K562 (cell line): Measurements from ENCODE around the gene EEF1A1. TPM values are rescaled to one million over a fixed set of nuclear protein-coding genes. Genes with fewer than 3 reads are reported as not detected.

ENCODE experiments used
- ATAC-seq: fragments of 200-7000 bp; cut with Tn5 transposase; 3 replicates; pipeline ENCODE4 v1.9.1; 2020; ENCODE audit warnings: moderate library complexity
- BruUV-seq: library from RNA; stranded (reverse); fragments of 400-500 nt; replicated peaks from 2 replicates; lab custom pipeline; 2021; lab: Mats Ljungman, UMichigan
- CTCF ChIA-PET: fragments of 300-600 bp; formaldehyde crosslinking; extraction: SDS; loops from one replicate; lab custom pipeline; 2021; ENCODE audit warnings: low intra/inter-chr PET ratio; lab: Yijun Ruan, JAX
- POLR2A ChIA-PET: fragments of 300-600, 350-650 bp; sonication (Branson Sonifier 250); formaldehyde crosslinking; extraction: SDS; loops from one replicate; lab custom pipeline; 2021; ENCODE audit warnings: antibody characterized with exemption, inconsistent platforms; lab: Yijun Ruan, JAX
- DNase-seq, 4 experiments: peaks; one replicate each; pipeline versions ENCODE4 v3.0.0 to v3.0.0-alpha.2; 2011 to 2018; ENCODE audit warnings: low spot score in 3 of 4, mixed read lengths in 3 of 4; ENCODE audit errors: extremely low read depth in 1 of 4
- FAIRE-seq: peaks from 2 replicates; lab custom pipeline; 2011; peaks lifted over from hg19 to GRCh38; lab: Jason Lieb, UNC
- H2AFZ ChIP-seq: 2 replicates; pipeline ENCODE4 v1.6.0; 2011; ENCODE audit warnings: low read depth, low read length, control low read depth, inconsistent platforms
- H3K27ac ChIP-seq: fragments of 200-600 bp; 3 replicates; pipeline ENCODE4 v1.8.0; 2011; ENCODE audit warnings: low read depth, mild to moderate bottlenecking, control low read depth, inconsistent platforms, low read length, moderate library complexity, mixed read lengths; ENCODE audit errors: extremely low read depth
- H3K27me3 ChIP-seq, 2 experiments: fragments of 300-600 bp in 1 of 2; 2 replicates in 1 of 2; 3 replicates in 1 of 2; pipeline versions ENCODE4 v1.6.0 to v1.8.0; 2011; ENCODE audit warnings: inconsistent platforms in 2 of 2, low read length in 2 of 2, mild to moderate bottlenecking in 1 of 2, mixed read lengths in 1 of 2, moderate library complexity in 1 of 2; ENCODE audit not compliant: control insufficient read depth in 2 of 2, insufficient read depth in 2 of 2
- H3K36me3 ChIP-seq: fragments of 300-600 bp; 3 replicates; pipeline ENCODE4 v1.8.0; 2011; ENCODE audit warnings: mild to moderate bottlenecking, low read length, inconsistent platforms; ENCODE audit not compliant: control insufficient read depth, insufficient read depth
- H3K4me1 ChIP-seq, 2 experiments: fragments of 200-600 bp in 1 of 2; replicated peaks in 1 of 2; 2 replicates in 1 of 2; 3 replicates in 1 of 2; pipeline versions ENCODE4 v1.5.1 to v1.8.0; 2011; ENCODE audit warnings: inconsistent platforms in 2 of 2, low read length in 2 of 2, mild to moderate bottlenecking in 1 of 2, mixed read lengths in 1 of 2, moderate library complexity in 1 of 2; ENCODE audit not compliant: control insufficient read depth in 2 of 2, insufficient read depth in 2 of 2
- H3K4me2 ChIP-seq: 2 replicates; pipeline ENCODE4 v1.6.1; 2011; ENCODE audit warnings: low read length, control low read depth, inconsistent platforms, mixed read lengths; ENCODE audit not compliant: insufficient read depth
- H3K4me3 ChIP-seq: fragments of 200-600 bp; sonication (generic), shearing (Covaris generic); 2 replicates; pipeline ENCODE4 v1.5.1; 2016; ENCODE audit warnings: control low read depth, inconsistent platforms
- H3K79me2 ChIP-seq: fragments of 200-600 bp; 3 replicates; pipeline ENCODE4 v1.8.0; 2011; ENCODE audit warnings: low read length, inconsistent platforms; ENCODE audit not compliant: control insufficient read depth, insufficient read depth
- H3K9ac ChIP-seq, 2 experiments: 2 replicates each; pipeline versions ENCODE4 v1.6.0 to v1.6.1; 2011; ENCODE audit warnings: low read depth in 2 of 2, low read length in 2 of 2, control low read depth in 1 of 2, inconsistent platforms in 1 of 2, mild to moderate bottlenecking in 1 of 2, mixed read lengths in 1 of 2; ENCODE audit not compliant: insufficient read depth in 1 of 2
- H3K9me1 ChIP-seq: one replicate; pipeline ENCODE4 v1.6.0; 2011; ENCODE audit warnings: inconsistent platforms, mild to moderate bottlenecking, low read length, moderate library complexity; ENCODE audit not compliant: control insufficient read depth, insufficient read depth
- H3K9me3 ChIP-seq: replicated peaks from 2 replicates; pipeline ENCODE4 v1.5.1; 2011; ENCODE audit warnings: low read depth, low read length, inconsistent platforms; ENCODE audit not compliant: control insufficient read depth, insufficient read depth
- H4K20me1 ChIP-seq: replicated peaks from 2 replicates; pipeline ENCODE4 v1.6.1; 2011; ENCODE audit warnings: low read length, inconsistent platforms, mixed read lengths; ENCODE audit not compliant: control insufficient read depth, insufficient read depth
- ATF4 ChIP-seq: fragments of 450-650 bp; formaldehyde crosslinking; IDR thresholded peaks from 2 replicates; pipeline ENCODE4 v1.4.0; 2022; ENCODE audit warnings: mild to moderate bottlenecking, moderate library complexity
- GABPB1 ChIP-seq: sonication (generic); formaldehyde crosslinking; IDR thresholded peaks from 2 replicates; pipeline ENCODE4 v1.8.0; 2022; ENCODE audit warnings: mild to moderate bottlenecking, missing genetic modification reagents
- MCM7 ChIP-seq, 2 experiments: fragments of 450-650 bp; IDR thresholded peaks; 2 replicates each; pipeline ENCODE4 v1.6.1; 2016 to 2018
- PHF8 ChIP-seq: fragments of 200-600 bp; sonication (generic); IDR thresholded peaks from 2 replicates; pipeline ENCODE4 v1.6.1; 2012; ENCODE audit warnings: mixed run types, mild to moderate bottlenecking, inconsistent platforms, low read length, moderate library complexity, borderline replicate concordance
- POLR2AphosphoS5 ChIP-seq: IDR thresholded peaks from 2 replicates; pipeline ENCODE4 v1.6.1; 2011; ENCODE audit warnings: mild to moderate bottlenecking, low read depth, low read length, moderate library complexity; ENCODE audit not compliant: control insufficient read depth, insufficient read depth
- RAD21 ChIP-seq, 2 experiments: fragments of 250-450 bp in 1 of 2; fragments of 450-650 bp in 1 of 2; sonication (Bioruptor Pico) in 1 of 2; formaldehyde crosslinking in 1 of 2; IDR thresholded peaks in 1 of 2; conservative IDR thresholded peaks in 1 of 2; 2 replicates each; pipeline versions ENCODE4 v1.4.0 to v1.8.0; 2020 to 2022; ENCODE audit warnings: mild to moderate bottlenecking in 2 of 2, moderate library complexity in 1 of 2
- RFX7 ChIP-seq: fragments of 250-450 bp; sonication (Bioruptor Pico); IDR thresholded peaks from 2 replicates; pipeline ENCODE4 v1.5.1; 2021; ENCODE audit warnings: mild to moderate bottlenecking
- SIN3A ChIP-seq, 2 experiments: fragments of 150-350 bp in 1 of 2; IDR thresholded peaks; 2 replicates each; pipeline ENCODE4 v1.6.1; 2011 to 2016; ENCODE audit warnings: borderline replicate concordance in 2 of 2, low read depth in 2 of 2, low read length in 2 of 2, mild to moderate bottlenecking in 2 of 2, moderate library complexity in 2 of 2; ENCODE audit not compliant: control insufficient read depth in 1 of 2
- ZNF175 ChIP-seq: fragments of 200-800 bp; sonication (Bioruptor generic); IDR thresholded peaks from 2 replicates; pipeline ENCODE4 v1.6.1; 2016; ENCODE audit warnings: low read depth, mild to moderate bottlenecking, missing genetic modification characterization, missing compliant biosample characterization
- ZNF436 ChIP-seq: fragments of 250-450, 450-650 bp; sonication (Bioruptor Pico); formaldehyde crosslinking; IDR thresholded peaks from 2 replicates; pipeline ENCODE4 v1.7.0; 2020; ENCODE audit warnings: mild to moderate bottlenecking
- ZNF551 ChIP-seq: fragments of 250-450 bp; sonication (Bioruptor Pico); IDR thresholded peaks from 2 replicates; pipeline ENCODE4 v1.5.0; 2021; ENCODE audit warnings: mild to moderate bottlenecking, moderate library complexity
- ZNF785 ChIP-seq: fragments of 250-450 bp; sonication (Bioruptor Pico); IDR thresholded peaks from 2 replicates; pipeline ENCODE4 v1.4.0; 2020; ENCODE audit warnings: mild to moderate bottlenecking
- WGBS: fragments of 100-300 bp; shearing (Covaris generic); methylation state at CpG from one replicate; pipeline ENCODE4 v1.1.6; 2016; ENCODE audit warnings: low coverage, mixed read lengths; ENCODE audit not compliant: insufficient coverage; ENCODE audit errors: missing lambda C conversion rate; 5-methylcytosine and 5-hydroxymethylcytosine counted together
- in situ Hi-C: fragments of 300-500 bp; cut with MboI; formaldehyde crosslinking; loops from 4 replicates; pipeline ENCODE4 v1.15.0; 2018; ENCODE audit warnings: inconsistent platforms, mixed read lengths
- intact Hi-C: fragments of 100-400 bp; cut with micrococcal nuclease; formaldehyde crosslinking; loops from 2 replicates; pipeline ENCODE4 v1.14.2; 2022
- polyA plus RNA-seq, 8 experiments: library from polyadenylated mRNA; depleted of rRNA in 4 of 8; stranded (reverse) in 5 of 8; unstranded in 3 of 8; fragments of >200 nt; fragmentation: Nextera tagmentation in 2 of 8; fragmentation: Illumina TruSeq in 1 of 8; extraction: Ambion mirVana in 2 of 8; extraction: Trizol in 1 of 8; gene quantifications; 2 replicates each; pipeline versions ENCODE4 v1.2.1 to v1.2.3, GENCODE V29; 2011 to 2014; ENCODE audit warnings: inconsistent platforms in 1 of 8, missing spikeins in 1 of 8
- total RNA-seq, 7 experiments: library from RNA; depleted of rRNA in 6 of 7; stranded (reverse); fragments of >200 nt in 6 of 7; fragmentation: Illumina TruSeq in 2 of 7; extraction: Trizol in 2 of 7; gene quantifications; 2 replicates each; pipeline versions ENCODE4 v1.2.1 to v1.2.3, GENCODE V29; 2011 to 2021; ENCODE audit warnings: low replicate concordance in 1 of 7
- TF ChIP-seq, protein P1 (sequence below): sonication (generic); formaldehyde crosslinking; IDR thresholded peaks from 2 replicates; pipeline ENCODE4 v1.8.0; 2023; ENCODE audit warnings: mild to moderate bottlenecking, missing genetic modification reagents

EEF1A1 gene
- total and polyA plus RNA-seq, 9 of the 15 experiments (the other 6 are each of a cell fraction or from before 2014, with no cell fraction given), result 6,453 to 17,323 (median 11,082) TPM

GRCh38 chr6:73516514-73517489 lies 4.0 kb downstream of the EEF1A1 start (continued):
- TF ChIP-seq ZNF175 (CRISPR knock-in tag) (0 out of 2 replicates have a peak, but pooled peaks have one; percentile 41), MCM7 (IDR thresholded peaks at IDR 0.05) (no peak), ZNF551 (CRISPR knock-in tag) (peak; percentile 39; the same call in 1 of the 2 replicates), RFX7 (CRISPR knock-in tag) (no peak)

- Histone ChIP-seq H2AFZ (no peak overlapping the region), H3K27ac (peak overlapping the region; percentile 72), H3K9me1 (no peaks in the 10 kb centered on the region), H3K4me1 (peaks cover 0 to 8% of the 10 kb centered on the region in 2 experiments; a peak in 2 of 5 replicates), H3K4me2 (0 out of 2 replicates have a peak overlapping the region, but pooled peaks have one; percentile 3), H3K4me3 (no peak overlapping the region), H3K9me3 (no peaks in the 10 kb centered on the region), H3K27me3 (no peaks in the 10 kb centered on the region), H3K79me2 (peaks cover 38% of the 10 kb centered on the region), H4K20me1 (peaks cover 37% of the 10 kb centered on the region), H3K9ac (peak overlapping the region in 1 of 2 experiments; percentile 13; a peak in 1 of 4 replicates), H3K36me3 (peaks cover 51% of the 10 kb centered on the region)
- in situ Hi-C loops (no loop called here), intact Hi-C loops (loop anchor here (1.0 to 2.0 kb wide), 2 partner anchors 95 to 140 kb away; no protein-coding TSS in a partner anchor)
- FAIRE-seq (peak; percentile 15), DNase-seq (peak in 1 of 4 experiments; percentile 61), ATAC-seq (peak; percentile 13)
- ChIA-PET POLR2A (interaction anchor here (0.6 to 5.4 kb wide), 25 partner anchors 11 to 176 kb away, joined by 3 to 72 read pairs (median 4); partner anchors contain the start of genes MTO1 and SLC17A5), CTCF (interaction anchor here (0.6 to 3.1 kb wide), 4 partner anchors 95 to 229 kb away, joined by 3 to 36 read pairs (median 12); partner anchors contain the start of gene SLC17A5)
- WGBS, result 19% methylated on average over 4 of the region's 4 CpGs
- BruUV-seq, result no TSS peak
- TF ChIP-seq ATF4 (CRISPR knock-in tag), result no peak
- peak; percentile 90 for TF ChIP-seq POLR2AphosphoS5
- no peak for TF ChIP-seq ZNF785 (CRISPR knock-in tag)
- no peak for TF ChIP-seq PHF8
- TF ChIP-seq, protein P1, sequence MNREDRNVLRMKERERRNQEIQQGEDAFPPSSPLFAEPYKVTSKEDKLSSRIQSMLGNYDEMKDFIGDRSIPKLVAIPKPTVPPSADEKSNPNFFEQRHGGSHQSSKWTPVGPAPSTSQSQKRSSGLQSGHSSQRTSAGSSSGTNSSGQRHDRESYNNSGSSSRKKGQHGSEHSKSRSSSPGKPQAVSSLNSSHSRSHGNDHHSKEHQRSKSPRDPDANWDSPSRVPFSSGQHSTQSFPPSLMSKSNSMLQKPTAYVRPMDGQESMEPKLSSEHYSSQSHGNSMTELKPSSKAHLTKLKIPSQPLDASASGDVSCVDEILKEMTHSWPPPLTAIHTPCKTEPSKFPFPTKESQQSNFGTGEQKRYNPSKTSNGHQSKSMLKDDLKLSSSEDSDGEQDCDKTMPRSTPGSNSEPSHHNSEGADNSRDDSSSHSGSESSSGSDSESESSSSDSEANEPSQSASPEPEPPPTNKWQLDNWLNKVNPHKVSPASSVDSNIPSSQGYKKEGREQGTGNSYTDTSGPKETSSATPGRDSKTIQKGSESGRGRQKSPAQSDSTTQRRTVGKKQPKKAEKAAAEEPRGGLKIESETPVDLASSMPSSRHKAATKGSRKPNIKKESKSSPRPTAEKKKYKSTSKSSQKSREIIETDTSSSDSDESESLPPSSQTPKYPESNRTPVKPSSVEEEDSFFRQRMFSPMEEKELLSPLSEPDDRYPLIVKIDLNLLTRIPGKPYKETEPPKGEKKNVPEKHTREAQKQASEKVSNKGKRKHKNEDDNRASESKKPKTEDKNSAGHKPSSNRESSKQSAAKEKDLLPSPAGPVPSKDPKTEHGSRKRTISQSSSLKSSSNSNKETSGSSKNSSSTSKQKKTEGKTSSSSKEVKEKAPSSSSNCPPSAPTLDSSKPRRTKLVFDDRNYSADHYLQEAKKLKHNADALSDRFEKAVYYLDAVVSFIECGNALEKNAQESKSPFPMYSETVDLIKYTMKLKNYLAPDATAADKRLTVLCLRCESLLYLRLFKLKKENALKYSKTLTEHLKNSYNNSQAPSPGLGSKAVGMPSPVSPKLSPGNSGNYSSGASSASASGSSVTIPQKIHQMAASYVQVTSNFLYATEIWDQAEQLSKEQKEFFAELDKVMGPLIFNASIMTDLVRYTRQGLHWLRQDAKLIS (CRISPR knock-in tag), result peak; percentile 25; the same call in 1 of the 2 replicates
- TF ChIP-seq RAD21 (CRISPR knock-in tag; conservative IDR thresholded peaks at IDR 0.05 in 1 of 2, IDR thresholded peaks at IDR 0.05 in 1 of 2), result no peak
- peak in 1 of 2 experiments; percentile 73; a peak in 1 of 4 replicates for TF ChIP-seq SIN3A (IDR thresholded peaks at IDR 0.05; ENCODE audit: borderline replicate concordance in 2 of 2, control insufficient read depth in 1 of 2, low read depth in 2 of 2, low read length in 2 of 2)
- TF ChIP-seq GABPB1, result peak; percentile 47; the same call in 1 of the 2 replicates
- no peak for TF ChIP-seq ZNF436
These were observed 5.6 kb downstream of the EEF1A1 start for GRCh38 chr6:73515204-73515655.
